GM18519 (cell line): ENCODE data around the gene ARHGAP10.

Experiments used
- ATAC-seq: cut with Tn5 transposase; IDR thresholded peaks from one replicate; pipeline ENCODE4 v1.9.1; 2021; ENCODE audit warnings: mild to moderate bottlenecking, moderate library complexity; ENCODE audit not compliant: unreplicated experiment, low FRiP score

The ARHGAP10 gene

GRCh38 chr4:147764337-147764736 is 32.4 kb downstream of the ARHGAP10 start:
- ATAC-seq: no peak

- no peak for ATAC-seq
Observed at GRCh38 chr4:147765121-147765529, 33.2 kb downstream of the ARHGAP10 start.

GRCh38 chr4:147768113-147768512 is 36.2 kb downstream of the ARHGAP10 start:
- no peak for ATAC-seq

- no peak for ATAC-seq
Observed at GRCh38 chr4:147769386-147769785, 37.5 kb downstream of the ARHGAP10 start.

GRCh38 chr4:147770831-147771230 is 38.9 kb downstream of the ARHGAP10 start:
- no peak for ATAC-seq

- no peak for ATAC-seq
Observed at GRCh38 chr4:147772056-147772455, 40.2 kb downstream of the ARHGAP10 start.

GRCh38 chr4:147772459-147772969 is 40.6 kb downstream of the ARHGAP10 start:
- ATAC-seq: no peak

GRCh38 chr4:147773261-147774184 is 41.6 kb downstream of the ARHGAP10 start:
- peak; percentile 43 for ATAC-seq

- no peak for ATAC-seq
Observed at GRCh38 chr4:147776716-147777115, 44.8 kb downstream of the ARHGAP10 start.

- no peak for ATAC-seq
Observed at GRCh38 chr4:147777456-147778091, 45.7 kb downstream of the ARHGAP10 start.

- ATAC-seq: peak; percentile 53
Observed at GRCh38 chr4:147778942-147779341, 47.1 kb downstream of the ARHGAP10 start.

GRCh38 chr4:147779451-147779850 is 47.6 kb downstream of the ARHGAP10 start:
- no peak for ATAC-seq

GRCh38 chr4:147780137-147780777 is 48.4 kb downstream of the ARHGAP10 start:
- peak; percentile 38 for ATAC-seq

- no peak for ATAC-seq
Observed at GRCh38 chr4:147782087-147782781, 50.3 kb downstream of the ARHGAP10 start.

- no peak for ATAC-seq
Observed at GRCh38 chr4:147785129-147785528, 53.2 kb downstream of the ARHGAP10 start.

GRCh38 chr4:147786031-147786430 is 54.1 kb downstream of the ARHGAP10 start:
- ATAC-seq: peak; percentile 86

GRCh38 chr4:147786531-147786930 is 54.6 kb downstream of the ARHGAP10 start:
- ATAC-seq: no peak

GRCh38 chr4:147787204-147787603 is 55.3 kb downstream of the ARHGAP10 start:
- ATAC-seq: no peak

GRCh38 chr4:147788791-147789190 is 56.9 kb downstream of the ARHGAP10 start:
- ATAC-seq: no peak

- no peak for ATAC-seq
Observed at GRCh38 chr4:147789596-147789995, 57.7 kb downstream of the ARHGAP10 start.
